Fibroblast of lung (primary cell): Measurements from ENCODE around the gene TMEM151B. TPM values are rescaled to one million over a fixed set of nuclear protein-coding genes. Genes with fewer than 3 reads are reported as not detected.

ENCODE experiments used
- DNase-seq, 2 donors: peaks; one replicate each; pipeline versions ENCODE4 v3.0.0 to v3.0.0-alpha.2; 2010; ENCODE audit warnings: low read depth in 2 of 2
- H2AFZ ChIP-seq: 2 replicates; pipeline ENCODE4 v1.5.1; 2012; ENCODE audit warnings: low read length, control low read depth, inconsistent platforms
- H3K27ac ChIP-seq: 2 replicates; pipeline ENCODE4 v1.5.1; 2011; ENCODE audit warnings: low read length, control low read depth; ENCODE audit not compliant: insufficient read depth
- H3K27me3 ChIP-seq: 2 replicates; pipeline ENCODE4 v1.5.1; 2011; ENCODE audit warnings: mild to moderate bottlenecking, low read length; ENCODE audit not compliant: control insufficient read depth, insufficient read depth
- H3K36me3 ChIP-seq: 2 replicates; pipeline ENCODE4 v1.5.1; 2011; ENCODE audit warnings: low read length; ENCODE audit not compliant: control insufficient read depth, insufficient read depth
- H3K4me1 ChIP-seq: 2 replicates; pipeline ENCODE4 v1.5.1; 2011; ENCODE audit warnings: low read length; ENCODE audit not compliant: control insufficient read depth, insufficient read depth; ENCODE audit errors: extremely low read depth
- H3K4me2 ChIP-seq: 2 replicates; pipeline ENCODE4 v1.5.1; 2011; ENCODE audit warnings: low read length, control low read depth; ENCODE audit not compliant: insufficient read depth; ENCODE audit errors: extremely low read depth
- H3K4me3 ChIP-seq, 4 experiments: fragments of 200-600 bp in 1 of 4; sonication (generic) in 1 of 4; replicated peaks in 1 of 4; 2 replicates each; pipeline ENCODE4 v1.5.1; 2011 to 2016; ENCODE audit warnings: low read length in 4 of 4, low read depth in 3 of 4, mild to moderate bottlenecking in 3 of 4, control low read depth in 2 of 4, inconsistent platforms in 1 of 4, mixed read lengths in 1 of 4; ENCODE audit not compliant: insufficient read depth in 1 of 4; ENCODE audit errors: control extremely low read depth in 1 of 4
- H3K79me2 ChIP-seq: 2 replicates; pipeline ENCODE4 v1.5.1; 2012; ENCODE audit warnings: mild to moderate bottlenecking, low read length, inconsistent platforms; ENCODE audit not compliant: control insufficient read depth, insufficient read depth
- H3K9ac ChIP-seq: 2 replicates; pipeline ENCODE4 v1.5.1; 2011; ENCODE audit warnings: mild to moderate bottlenecking, low read length, control low read depth; ENCODE audit not compliant: insufficient read depth
- H3K9me3 ChIP-seq: 2 replicates; pipeline ENCODE4 v1.5.1; 2012; ENCODE audit warnings: low read depth, low read length; ENCODE audit not compliant: control insufficient read depth, insufficient read depth
- H4K20me1 ChIP-seq: 2 replicates; pipeline ENCODE4 v1.5.1; 2011; ENCODE audit warnings: low read length; ENCODE audit not compliant: control insufficient read depth, insufficient read depth; ENCODE audit errors: extremely low read depth
- CTCF ChIP-seq, 2 donors: IDR thresholded peaks in 1 of 2; conservative IDR thresholded peaks in 1 of 2; 1 replicate in 1 of 2; 2 replicates in 1 of 2; pipeline ENCODE4 v1.5.1; 2011 to 2012; ENCODE audit warnings: low read length in 2 of 2, control low read depth in 1 of 2, inconsistent platforms in 1 of 2, low read depth in 1 of 2, mild to moderate bottlenecking in 1 of 2
- EZH2 ChIP-seq: IDR thresholded peaks from 2 replicates; pipeline ENCODE4 v1.5.1; 2012; ENCODE audit warnings: low read length, control low read depth, mild to moderate bottlenecking; ENCODE audit errors: missing control alignments
- polyA plus RNA-seq, 2 donors: library from polyadenylated mRNA; depleted of rRNA in 1 of 2; stranded (reverse) in 1 of 2; unstranded in 1 of 2; fragments of >200 nt; gene quantifications; 2 replicates each; pipeline ENCODE4 v1.2.1, GENCODE V29; 2011 to 2012; ENCODE audit warnings: missing spikeins in 1 of 2
- total RNA-seq: library from RNA; depleted of rRNA; stranded (reverse); fragments of >200 nt; gene quantifications from 2 replicates; pipeline ENCODE4 v1.2.1, GENCODE V29; 2014

Gene TMEM151B
- total and polyA plus RNA-seq, 2 donors (not counting 1 experiment from before 2014, with no cell fraction given): under 0.01 TPM; not detected in 1

- Histone ChIP-seq H3K4me2 (no peak overlapping the region), H3K27ac (no peak overlapping the region), H3K9me3 (no peaks in the 10 kb centered on the region), H3K27me3 (peaks cover 41% of the 10 kb centered on the region), H2AFZ (no peak overlapping the region), H3K79me2 (no peaks in the 10 kb centered on the region), H3K4me3 (no peak overlapping the region), H3K9ac (no peak overlapping the region), H4K20me1 (no peaks in the 10 kb centered on the region), H3K36me3 (no peaks in the 10 kb centered on the region), H3K4me1 (no peaks in the 10 kb centered on the region)
- TF ChIP-seq EZH2: no peak
- TF ChIP-seq CTCF (conservative IDR thresholded peaks at IDR 0.05 in 1 of 2, IDR thresholded peaks at IDR 0.05 in 1 of 2; ENCODE audit: low read depth in 1 of 2, low read length in 2 of 2): no peak
- no peak for DNase-seq
These were observed 6.7 kb downstream of the TMEM151B start for GRCh38 chr6:44276667-44277640.

- Histone ChIP-seq H3K36me3 (no peaks in the 10 kb centered on the region), H3K4me2 (no peak overlapping the region), H3K9ac (no peak overlapping the region), H4K20me1 (no peaks in the 10 kb centered on the region), H3K27me3 (peaks cover 35% of the 10 kb centered on the region), H3K79me2 (no peaks in the 10 kb centered on the region), H3K9me3 (no peaks in the 10 kb centered on the region), H2AFZ (no peak overlapping the region), H3K4me1 (no peaks in the 10 kb centered on the region), H3K4me3 (no peak overlapping the region), H3K27ac (no peak overlapping the region)
- TF ChIP-seq EZH2: no peak
- no peak for TF ChIP-seq CTCF (conservative IDR thresholded peaks at IDR 0.05 in 1 of 2, IDR thresholded peaks at IDR 0.05 in 1 of 2; ENCODE audit: low read depth in 1 of 2, low read length in 2 of 2)
- DNase-seq: no peak
These were observed 7.5 kb downstream of the TMEM151B start for GRCh38 chr6:44277763-44278162.

- Histone ChIP-seq H3K4me3 (no peak overlapping the region), H4K20me1 (no peaks in the 10 kb centered on the region), H3K79me2 (no peaks in the 10 kb centered on the region), H3K4me1 (no peaks in the 10 kb centered on the region), H3K9me3 (no peaks in the 10 kb centered on the region), H3K27ac (no peak overlapping the region), H3K4me2 (no peak overlapping the region), H2AFZ (no peak overlapping the region), H3K27me3 (peaks cover 30% of the 10 kb centered on the region), H3K9ac (no peak overlapping the region), H3K36me3 (no peaks in the 10 kb centered on the region)
- TF ChIP-seq EZH2 (no peak), CTCF (conservative IDR thresholded peaks at IDR 0.05 in 1 of 2, IDR thresholded peaks at IDR 0.05 in 1 of 2; ENCODE audit: low read depth in 1 of 2, low read length in 2 of 2) (no peak)
- no peak for DNase-seq
These were observed 8.1 kb downstream of the TMEM151B start for GRCh38 chr6:44278315-44278714.
